ENCODE measurements around the gene ARFGEF3.

The ARFGEF3 gene

GRCh38 chr6:138300469-138300868 lies 138.7 kb downstream of the ARFGEF3 start:
- no peaks in the 10 kb centered on the region for H3K9me3 ChIP-seq (replicated peaks in 1 of 11)
- H3K27ac ChIP-seq: no peak overlapping the region
- H3K4me3 ChIP-seq: no peak overlapping the region
- H3K36me3 ChIP-seq: no peaks in the 10 kb centered on the region
- no peak overlapping the region for H3K4me2 ChIP-seq
- H3K9ac ChIP-seq: no peak overlapping the region
- TF ChIP-seq Cebpa-rat (IDR thresholded peaks at IDR 0.05): no peak
- no peaks in the 10 kb centered on the region for H4K20me1 ChIP-seq
- H3K27me3 ChIP-seq: no peaks in the 10 kb centered on the region
- no peaks in the 10 kb centered on the region for H3K4me1 ChIP-seq

- Histone ChIP-seq H3K9me3 (replicated peaks in 1 of 11) (no peaks in the 10 kb centered on the region), H3K36me3 (no peaks in the 10 kb centered on the region), H3K4me2 (no peak overlapping the region), H3K4me1 (no peaks in the 10 kb centered on the region), H4K20me1 (no peaks in the 10 kb centered on the region), H3K4me3 (no peak overlapping the region), H3K9ac (no peak overlapping the region), H3K27me3 (no peaks in the 10 kb centered on the region), H3K27ac (no peak overlapping the region)
- no peak for TF ChIP-seq Cebpa-rat (IDR thresholded peaks at IDR 0.05)
Measured at GRCh38 chr6:138302554-138302953, 140.8 kb downstream of the ARFGEF3 start.

GRCh38 chr6:138307352-138307751 lies 145.6 kb downstream of the ARFGEF3 start:
- no peak for TF ChIP-seq Cebpa-rat (IDR thresholded peaks at IDR 0.05)
- H3K4me1 ChIP-seq: no peaks in the 10 kb centered on the region
- H4K20me1 ChIP-seq: no peaks in the 10 kb centered on the region
- no peaks in the 10 kb centered on the region for H3K9me3 ChIP-seq (replicated peaks in 1 of 11)
- no peak overlapping the region for H3K27ac ChIP-seq
- H3K4me3 ChIP-seq: no peak overlapping the region
- no peak overlapping the region for H3K4me2 ChIP-seq
- H3K9ac ChIP-seq: no peak overlapping the region
- no peaks in the 10 kb centered on the region for H3K27me3 ChIP-seq
- no peaks in the 10 kb centered on the region for H3K36me3 ChIP-seq

GRCh38 chr6:138307816-138308730 lies 146.3 kb downstream of the ARFGEF3 start:
- Histone ChIP-seq H3K9me3 (replicated peaks in 1 of 11) (no peaks in the 10 kb centered on the region), H3K4me3 (no peak overlapping the region), H3K36me3 (no peaks in the 10 kb centered on the region), H3K4me1 (no peaks in the 10 kb centered on the region), H3K9ac (no peak overlapping the region), H3K4me2 (no peak overlapping the region), H3K27me3 (no peaks in the 10 kb centered on the region), H3K27ac (no peak overlapping the region), H4K20me1 (no peaks in the 10 kb centered on the region)
- no peak for TF ChIP-seq Cebpa-rat (IDR thresholded peaks at IDR 0.05)

GRCh38 chr6:138308731-138309110 lies 147.0 kb downstream of the ARFGEF3 start:
- H3K9ac ChIP-seq: no peak overlapping the region
- no peaks in the 10 kb centered on the region for H3K27me3 ChIP-seq
- H3K36me3 ChIP-seq: no peaks in the 10 kb centered on the region
- TF ChIP-seq Cebpa-rat (IDR thresholded peaks at IDR 0.05): no peak
- no peaks in the 10 kb centered on the region for H3K9me3 ChIP-seq (replicated peaks in 1 of 11)
- H3K4me1 ChIP-seq: no peaks in the 10 kb centered on the region
- H4K20me1 ChIP-seq: no peaks in the 10 kb centered on the region
- no peak overlapping the region for H3K4me2 ChIP-seq
- no peak overlapping the region for H3K27ac ChIP-seq
- H3K4me3 ChIP-seq: no peak overlapping the region

- Histone ChIP-seq H3K4me1 (no peaks in the 10 kb centered on the region), H3K4me2 (no peak overlapping the region), H3K9ac (no peak overlapping the region), H3K27ac (no peak overlapping the region), H3K27me3 (no peaks in the 10 kb centered on the region), H3K36me3 (no peaks in the 10 kb centered on the region), H3K9me3 (replicated peaks in 1 of 11) (no peaks in the 10 kb centered on the region), H3K4me3 (no peak overlapping the region), H4K20me1 (no peaks in the 10 kb centered on the region)
- no peak for TF ChIP-seq Cebpa-rat (IDR thresholded peaks at IDR 0.05)
Measured at GRCh38 chr6:138309695-138310094, 148.0 kb downstream of the ARFGEF3 start.

- Histone ChIP-seq H3K4me3 (no peak overlapping the region), H3K27ac (no peak overlapping the region), H3K36me3 (no peaks in the 10 kb centered on the region), H3K4me1 (no peaks in the 10 kb centered on the region), H4K20me1 (no peaks in the 10 kb centered on the region), H3K4me2 (no peak overlapping the region), H3K9ac (no peak overlapping the region), H3K27me3 (no peaks in the 10 kb centered on the region), H3K9me3 (replicated peaks in 1 of 11) (no peaks in the 10 kb centered on the region)
- no peak for TF ChIP-seq Cebpa-rat (IDR thresholded peaks at IDR 0.05)
Measured at GRCh38 chr6:138310294-138310693, 148.6 kb downstream of the ARFGEF3 start.

GRCh38 chr6:138310821-138311220 lies 149.1 kb downstream of the ARFGEF3 start:
- no peaks in the 10 kb centered on the region for H3K9me3 ChIP-seq (replicated peaks in 1 of 11)
- no peaks in the 10 kb centered on the region for H3K4me1 ChIP-seq
- H3K9ac ChIP-seq: no peak overlapping the region
- TF ChIP-seq Cebpa-rat (IDR thresholded peaks at IDR 0.05): no peak
- H3K27ac ChIP-seq: no peak overlapping the region
- H3K36me3 ChIP-seq: no peaks in the 10 kb centered on the region
- no peaks in the 10 kb centered on the region for H3K27me3 ChIP-seq
- H3K4me2 ChIP-seq: no peak overlapping the region
- H4K20me1 ChIP-seq: no peaks in the 10 kb centered on the region
- H3K4me3 ChIP-seq: no peak overlapping the region

GRCh38 chr6:138311268-138311667 lies 149.5 kb downstream of the ARFGEF3 start:
- no peaks in the 10 kb centered on the region for H3K27me3 ChIP-seq
- H3K4me3 ChIP-seq: no peak overlapping the region
- H4K20me1 ChIP-seq: no peaks in the 10 kb centered on the region
- H3K4me2 ChIP-seq: no peak overlapping the region
- no peak overlapping the region for H3K9ac ChIP-seq
- H3K4me1 ChIP-seq: no peaks in the 10 kb centered on the region
- no peak for TF ChIP-seq Cebpa-rat (IDR thresholded peaks at IDR 0.05)
- no peaks in the 10 kb centered on the region for H3K36me3 ChIP-seq
- no peaks in the 10 kb centered on the region for H3K9me3 ChIP-seq (replicated peaks in 1 of 11)
- no peak overlapping the region for H3K27ac ChIP-seq

GRCh38 chr6:138318741-138319375 lies 157.1 kb downstream of the ARFGEF3 start:
- Histone ChIP-seq H3K9me3 (replicated peaks in 1 of 11) (peaks cover 0 to 9% (median 6%) of the 10 kb centered on the region in 11 experiments; a peak in 10 of 22 replicates), H3K9ac (no peak overlapping the region), H3K4me3 (no peak overlapping the region), H3K27ac (no peak overlapping the region), H3K27me3 (no peaks in the 10 kb centered on the region), H3K36me3 (no peaks in the 10 kb centered on the region), H3K4me2 (no peak overlapping the region), H4K20me1 (no peaks in the 10 kb centered on the region), H3K4me1 (no peaks in the 10 kb centered on the region)
- TF ChIP-seq Cebpa-rat (IDR thresholded peaks at IDR 0.05): no peak

All from BLaER1 treated with 17β-estradiol and CSF1 and Interleukin-3, amounts not matched to agents 10 nM and 100 nM (cell line).